BE2C (cell line): ENCODE data around the gene FCRL1.

ENCODE experiments used
- DNase-seq: peaks from one replicate; pipeline ENCODE4 v3.0.0-alpha.2; 2020
- H3K27me3 ChIP-seq: fragments of 250-450 bp; sonication (Bioruptor Pico); 2 replicates; pipeline ENCODE4 v1.5.1; 2020; ENCODE audit warnings: mild to moderate bottlenecking
- H3K36me3 ChIP-seq: fragments of 250-450 bp; sonication (Bioruptor Pico); 2 replicates; pipeline ENCODE4 v1.5.1; 2020; ENCODE audit warnings: mild to moderate bottlenecking
- H3K4me1 ChIP-seq: fragments of 250-450 bp; sonication (Bioruptor Pico); 2 replicates; pipeline ENCODE4 v1.5.1; 2020
- H3K4me3 ChIP-seq: 2 replicates; pipeline ENCODE4 v1.5.1; 2011; ENCODE audit warnings: low read depth, low read length
- H3K9me3 ChIP-seq: fragments of 250-450 bp; sonication (Bioruptor Pico); 2 replicates; pipeline ENCODE4 v1.5.1; 2020
- CTCF ChIP-seq: IDR thresholded peaks from 2 replicates; pipeline ENCODE4 v1.5.1; 2012; ENCODE audit warnings: mild to moderate bottlenecking, low read depth, low read length

Gene FCRL1

DNA sequence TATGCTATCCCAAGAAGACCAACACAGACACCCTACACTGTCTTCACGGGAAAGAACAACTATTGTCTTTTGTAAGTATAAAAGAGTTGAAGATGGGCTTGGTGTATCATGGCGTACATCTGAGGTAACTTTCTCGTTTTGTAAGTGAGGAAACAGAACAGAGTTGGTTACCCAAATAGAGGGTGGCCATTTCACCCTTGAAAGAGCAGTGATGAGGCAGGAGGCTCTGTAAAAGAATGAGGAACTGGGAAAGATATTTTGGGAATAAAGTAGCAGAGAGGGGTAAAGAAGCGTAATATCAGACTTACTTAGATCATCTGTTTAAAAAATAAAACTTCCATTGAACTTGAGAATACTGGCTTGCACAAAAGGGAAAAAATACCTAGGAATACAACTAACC lies 61.9 kb downstream of the FCRL1 start:
- no peak overlapping the region for H3K4me3 ChIP-seq
- no peak for TF ChIP-seq CTCF
- H3K9me3 ChIP-seq = no peaks in the 10 kb centered on the region
- no peaks in the 10 kb centered on the region for H3K36me3 ChIP-seq
- no peak for DNase-seq
- no peaks in the 10 kb centered on the region for H3K4me1 ChIP-seq
- H3K27me3 ChIP-seq = no peaks in the 10 kb centered on the region

DNA sequence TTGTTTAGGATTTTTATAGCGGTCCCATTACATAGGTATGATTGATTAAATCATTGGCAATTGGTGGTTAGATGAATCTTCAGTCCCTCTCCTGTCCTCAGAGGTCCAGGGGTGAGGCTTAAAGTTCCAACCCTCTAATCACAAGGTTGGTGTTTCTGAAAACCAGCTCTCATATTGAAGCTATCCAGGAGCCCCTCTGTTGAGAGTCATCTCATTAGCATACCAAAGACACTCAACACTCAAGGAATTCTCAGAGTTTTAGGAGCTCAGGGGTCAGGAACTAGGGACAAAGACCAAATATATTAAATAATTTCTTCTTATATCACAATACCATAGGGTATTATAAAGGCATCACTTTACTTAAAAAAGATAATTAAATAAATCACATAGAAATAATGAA lies 66.3 kb downstream of the FCRL1 start:
- Histone ChIP-seq H3K9me3 (no peaks in the 10 kb centered on the region), H3K4me1 (no peaks in the 10 kb centered on the region), H3K36me3 (no peaks in the 10 kb centered on the region), H3K27me3 (no peaks in the 10 kb centered on the region), H3K4me3 (no peak overlapping the region)
- no peak for DNase-seq
- no peak for TF ChIP-seq CTCF

DNA sequence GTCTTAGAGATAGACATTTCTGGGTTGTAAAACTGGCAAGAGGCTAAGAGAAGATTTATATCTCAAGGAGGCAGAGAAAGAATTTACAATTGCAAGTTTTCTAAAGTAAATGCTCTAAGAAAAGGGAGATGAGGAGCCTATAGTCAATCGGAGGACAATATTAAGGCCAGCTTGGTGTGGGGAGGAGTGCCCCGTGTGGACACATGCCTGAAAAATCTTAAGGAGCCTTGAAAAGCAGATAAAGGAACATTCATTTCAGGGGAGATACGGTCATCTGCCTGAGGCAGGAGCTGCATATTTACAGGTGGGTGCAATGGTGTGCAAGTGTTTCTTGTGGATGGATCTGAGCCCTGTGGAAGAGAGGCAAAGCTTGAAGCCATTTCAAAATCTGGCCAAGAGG lies 68.6 kb downstream of the FCRL1 start:
- H3K27me3 ChIP-seq = no peaks in the 10 kb centered on the region
- no peaks in the 10 kb centered on the region for H3K9me3 ChIP-seq
- H3K4me1 ChIP-seq = no peaks in the 10 kb centered on the region
- H3K4me3 ChIP-seq = no peak overlapping the region
- H3K36me3 ChIP-seq = no peaks in the 10 kb centered on the region
- TF ChIP-seq CTCF = no peak
- DNase-seq = no peak

GRCh38 chr1:157748262-157748817 lies 71.6 kb downstream of the FCRL1 start:
- no peaks in the 10 kb centered on the region for H3K9me3 ChIP-seq
- DNase-seq = no peak
- no peak for TF ChIP-seq CTCF
- H3K36me3 ChIP-seq = no peaks in the 10 kb centered on the region
- no peaks in the 10 kb centered on the region for H3K27me3 ChIP-seq
- H3K4me3 ChIP-seq = no peak overlapping the region
- H3K4me1 ChIP-seq = no peaks in the 10 kb centered on the region
